Natural killer cell treated with Interleukin-12 subunit alpha and Interleukin-12 subunit beta and Interleukin-15 and Interleukin-18, amount 100 ng/mL, for 72 hours (primary cell): ENCODE results near the gene SF3B2. TPM values are rescaled to one million over a fixed set of nuclear protein-coding genes. Genes with fewer than 3 reads are reported as not detected.

ENCODE experiments used
- ATAC-seq, 2 donors: fragments of 150-1000 bp; cut with Tn5 transposase in 1 of 2; sonication (Bioruptor Pico), chemical (Tn5 transposase) in 1 of 2; 2 replicates each; pipeline ENCODE4 v1.10.0; 2021
- DNase-seq: peaks from one replicate; pipeline ENCODE4 v3.0.0; 2022; ENCODE audit warnings: low spot score
- H3K27ac Mint-ChIP-seq, 2 donors: 1 replicate in 1 of 2; 2 replicates in 1 of 2; pipeline ENCODE4 v1.8.0; 2022; ENCODE audit warnings: mixed read lengths in 2 of 2, mild to moderate bottlenecking in 1 of 2, moderate library complexity in 1 of 2
- H3K27me3 Mint-ChIP-seq, 2 donors: 1 replicate in 1 of 2; 2 replicates in 1 of 2; pipeline ENCODE4 v1.8.0; 2022; ENCODE audit warnings: mixed read lengths in 2 of 2
- H3K36me3 Mint-ChIP-seq: one replicate; pipeline ENCODE4 v1.8.0; 2022; ENCODE audit warnings: mixed read lengths
- H3K4me1 Mint-ChIP-seq, 2 donors: 1 replicate in 1 of 2; 2 replicates in 1 of 2; pipeline ENCODE4 v1.8.0; 2022; ENCODE audit warnings: low read depth in 2 of 2, mixed read lengths in 2 of 2, mild to moderate bottlenecking in 1 of 2
- H3K4me3 Mint-ChIP-seq: one replicate; pipeline ENCODE4 v1.8.0; 2022; ENCODE audit warnings: mixed read lengths
- H3K9me3 Mint-ChIP-seq: 2 replicates; pipeline ENCODE4 v1.8.0; 2022; ENCODE audit warnings: mixed read lengths
- total RNA-seq, 2 donors: library from RNA; stranded (reverse); gene quantifications; one replicate each; pipeline ENCODE4 v1.2.3, GENCODE V29; 2022

The SF3B2 gene
- total RNA-seq, 2 donors from 2014 or later = 227 to 286 TPM

- Mint-ChIP-seq H3K9me3 (no peaks in the 10 kb centered on the region), H3K27ac (peak within 1 kb of the TSS in 1 of 2 donors; percentile 18), H3K4me1 (peaks cover 26 to 36% of the 10 kb centered on the region in 2 donors), H3K36me3 (peaks cover 8% of the 10 kb centered on the region), H3K4me3 (no peak within 1 kb of the TSS), H3K27me3 (peaks cover 0 to 8% of the 10 kb centered on the region in 2 donors)
- ATAC-seq (no peak), DNase-seq (no peak)
Observed at GRCh38 chr11:66048547-66049323, 3.4 kb upstream of the SF3B2 start, which contains the start of gene GAL3ST3. TSS of gene GAL3ST3 (minus strand) at chr11:66049161. CDS start at chr11:66045415, 3,746 bp downstream.

GRCh38 chr11:66050581-66051231 is 1.5 kb upstream of the SF3B2 start:
- no peak for ATAC-seq
- H3K36me3 Mint-ChIP-seq = peaks cover 15% of the 10 kb centered on the region
- peak overlapping the region; percentile 76 for H3K4me3 Mint-ChIP-seq
- H3K9me3 Mint-ChIP-seq = no peaks in the 10 kb centered on the region
- H3K27me3 Mint-ChIP-seq = peaks cover 0 to 8% of the 10 kb centered on the region in 2 donors
- no peak for DNase-seq
- H3K4me1 Mint-ChIP-seq = peaks cover 23 to 28% of the 10 kb centered on the region in 2 donors
- H3K27ac Mint-ChIP-seq = peak overlapping the region; percentile 94 to 100

GRCh38 chr11:66051371-66051765 is 796 bp upstream of the SF3B2 start:
- H3K27ac Mint-ChIP-seq = peak overlapping the region; percentile 94 to 100
- H3K4me3 Mint-ChIP-seq = peak overlapping the region; percentile 76
- DNase-seq (no peak), ATAC-seq (no peak)
- peaks cover 23 to 25% of the 10 kb centered on the region in 2 donors for H3K4me1 Mint-ChIP-seq
- no peaks in the 10 kb centered on the region for H3K9me3 Mint-ChIP-seq
- H3K27me3 Mint-ChIP-seq = peaks cover 0 to 8% of the 10 kb centered on the region in 2 donors
- H3K36me3 Mint-ChIP-seq = peaks cover 15% of the 10 kb centered on the region

- peak overlapping the region; percentile 94 to 100 for H3K27ac Mint-ChIP-seq
- ATAC-seq (no peak), DNase-seq (no peak)
- H3K9me3 Mint-ChIP-seq = no peaks in the 10 kb centered on the region
- peaks cover 23 to 25% of the 10 kb centered on the region in 2 donors for H3K4me1 Mint-ChIP-seq
- peaks cover 20% of the 10 kb centered on the region for H3K36me3 Mint-ChIP-seq
- peaks cover 0 to 8% of the 10 kb centered on the region in 2 donors for H3K27me3 Mint-ChIP-seq
- peak overlapping the region; percentile 95 for H3K4me3 Mint-ChIP-seq
Observed at GRCh38 chr11:66052664-66052982, 459 bp downstream of the SF3B2 start.

- no peak for ATAC-seq
Observed at GRCh38 chr11:66055021-66055420, 2.9 kb downstream of the SF3B2 start.

GRCh38 chr11:66056501-66056900 is 4.3 kb downstream of the SF3B2 start:
- Mint-ChIP-seq H3K27me3 (no peaks in the 10 kb centered on the region), H3K36me3 (peaks cover 47% of the 10 kb centered on the region), H3K9me3 (no peaks in the 10 kb centered on the region), H3K4me1 (peaks cover 17 to 28% of the 10 kb centered on the region in 2 donors), H3K4me3 (no peak overlapping the region), H3K27ac (no peak overlapping the region)
- ATAC-seq = no peak
- DNase-seq = no peak

More at GRCh38 chr11:66055021-66055420, 2.9 kb downstream of the SF3B2 start:
- Mint-ChIP-seq H3K27me3 (no peaks in the 10 kb centered on the region), H3K27ac (peak overlapping the region in 1 of 2 donors; percentile 34), H3K4me1 (peaks cover 25 to 31% of the 10 kb centered on the region in 2 donors), H3K36me3 (peaks cover 34% of the 10 kb centered on the region), H3K4me3 (no peak overlapping the region), H3K9me3 (no peaks in the 10 kb centered on the region)
- DNase-seq = no peak

GRCh38 chr11:66059966-66060680 is 8.0 kb downstream of the SF3B2 start:
- Mint-ChIP-seq H3K27ac (peak overlapping the region; percentile 3 to 20), H3K4me1 (peaks cover 6 to 26% of the 10 kb centered on the region in 2 donors), H3K4me3 (no peak overlapping the region), H3K36me3 (peaks cover 63% of the 10 kb centered on the region), H3K9me3 (no peaks in the 10 kb centered on the region), H3K27me3 (no peaks in the 10 kb centered on the region)
- no peak for ATAC-seq
- DNase-seq = no peak

GRCh38 chr11:66061268-66061667 is 9.1 kb downstream of the SF3B2 start:
- no peak for ATAC-seq
- H3K36me3 Mint-ChIP-seq = peaks cover 64% of the 10 kb centered on the region
- H3K27me3 Mint-ChIP-seq = no peaks in the 10 kb centered on the region
- no peak overlapping the region for H3K4me3 Mint-ChIP-seq
- no peak for DNase-seq
- H3K4me1 Mint-ChIP-seq = peaks cover 6 to 26% of the 10 kb centered on the region in 2 donors
- no peaks in the 10 kb centered on the region for H3K9me3 Mint-ChIP-seq
- peak overlapping the region in 1 of 2 donors; percentile 18 for H3K27ac Mint-ChIP-seq

GRCh38 chr11:66062408-66062807 is 10.2 kb downstream of the SF3B2 start:
- Mint-ChIP-seq H3K36me3 (peaks cover 70% of the 10 kb centered on the region), H3K27ac (peak overlapping the region in 1 of 2 donors; percentile 37), H3K9me3 (no peaks in the 10 kb centered on the region), H3K4me1 (peaks cover 14 to 36% of the 10 kb centered on the region in 2 donors), H3K4me3 (no peak overlapping the region), H3K27me3 (no peaks in the 10 kb centered on the region)
- DNase-seq (no peak), ATAC-seq (no peak)

- Mint-ChIP-seq H3K27me3 (no peaks in the 10 kb centered on the region), H3K4me3 (no peak overlapping the region), H3K4me1 (peaks cover 28 to 43% of the 10 kb centered on the region in 2 donors), H3K36me3 (peaks cover 62% of the 10 kb centered on the region), H3K9me3 (no peaks in the 10 kb centered on the region), H3K27ac (peak overlapping the region in 1 of 2 donors; percentile 19)
- DNase-seq (no peak), ATAC-seq (no peak)
Observed at GRCh38 chr11:66063900-66064299, 11.7 kb downstream of the SF3B2 start.

- no peak for ATAC-seq
- no peak for DNase-seq
- Mint-ChIP-seq H3K36me3 (peaks cover 60% of the 10 kb centered on the region), H3K4me1 (peaks cover 35 to 48% of the 10 kb centered on the region in 2 donors), H3K9me3 (no peaks in the 10 kb centered on the region), H3K27me3 (no peaks in the 10 kb centered on the region), H3K27ac (peak overlapping the region in 1 of 2 donors; percentile 19), H3K4me3 (no peak overlapping the region)
Observed at GRCh38 chr11:66064571-66064970, 12.4 kb downstream of the SF3B2 start.

GRCh38 chr11:66066751-66067150 is 14.6 kb downstream of the SF3B2 start:
- no peak overlapping the region for H3K4me3 Mint-ChIP-seq
- no peak for DNase-seq
- H3K27me3 Mint-ChIP-seq = no peaks in the 10 kb centered on the region
- H3K36me3 Mint-ChIP-seq = peaks cover 44% of the 10 kb centered on the region
- no peaks in the 10 kb centered on the region for H3K9me3 Mint-ChIP-seq
- H3K27ac Mint-ChIP-seq = peak overlapping the region; percentile 22 to 51
- H3K4me1 Mint-ChIP-seq = peaks cover 45 to 48% of the 10 kb centered on the region in 2 donors
- ATAC-seq = no peak

GRCh38 chr11:66067640-66068039 is 15.5 kb downstream of the SF3B2 start:
- Mint-ChIP-seq H3K4me3 (no peak overlapping the region), H3K27me3 (no peaks in the 10 kb centered on the region), H3K27ac (peak overlapping the region; percentile 92 to 94), H3K9me3 (no peaks in the 10 kb centered on the region), H3K36me3 (peaks cover 42% of the 10 kb centered on the region), H3K4me1 (peaks cover 54 to 57% of the 10 kb centered on the region in 2 donors)
- ATAC-seq (no peak), DNase-seq (no peak)
